H9 (cell line): Measurements from ENCODE around the gene TTF2. TPM values are rescaled to one million over a fixed set of nuclear protein-coding genes. Genes with fewer than 3 reads are reported as not detected.

ENCODE experiments used
- DNase-seq: peaks from one replicate; pipeline ENCODE4 v3.0.0-alpha.2; 2017
- H2AFZ ChIP-seq: one replicate; pipeline ENCODE4 v1.6.1; 2013; ENCODE audit warnings: mild to moderate bottlenecking, low read length, control low read depth, moderate library complexity
- H2AK5ac ChIP-seq: 2 replicates; pipeline ENCODE4 v1.6.1; 2013; ENCODE audit warnings: low read length, control low read depth, mixed read lengths; ENCODE audit not compliant: insufficient read length
- H2BK120ac ChIP-seq: one replicate; pipeline ENCODE4 v1.6.1; 2013; ENCODE audit warnings: low read depth, mild to moderate bottlenecking, low read length, control low read depth, inconsistent platforms; ENCODE audit not compliant: poor library complexity, severe bottlenecking
- H2BK12ac ChIP-seq: 2 replicates; pipeline ENCODE4 v1.6.1; 2013; ENCODE audit warnings: low read length, control low read depth, mixed read lengths, low read depth; ENCODE audit not compliant: insufficient read length
- H2BK15ac ChIP-seq: 2 replicates; pipeline ENCODE4 v1.6.1; 2013; ENCODE audit warnings: low read depth, low read length, control low read depth
- H2BK20ac ChIP-seq: one replicate; pipeline ENCODE4 v1.6.1; 2013; ENCODE audit warnings: low read depth, mild to moderate bottlenecking, low read length, control low read depth, inconsistent platforms; ENCODE audit not compliant: poor library complexity, severe bottlenecking
- H2BK5ac ChIP-seq: 2 replicates; pipeline ENCODE4 v1.6.1; 2013; ENCODE audit warnings: low read length, control low read depth, mixed read lengths; ENCODE audit not compliant: insufficient read length
- H3K14ac ChIP-seq: 2 replicates; pipeline ENCODE4 v1.6.1; 2013; ENCODE audit warnings: low read length, control low read depth; ENCODE audit not compliant: insufficient read depth
- H3K18ac ChIP-seq: 2 replicates; pipeline ENCODE4 v1.6.1; 2013; ENCODE audit warnings: low read depth, mild to moderate bottlenecking, mixed read lengths, low read length, control low read depth; ENCODE audit not compliant: insufficient read length
- H3K23ac ChIP-seq: 2 replicates; pipeline ENCODE4 v1.6.1; 2013; ENCODE audit warnings: low read length, control low read depth, mixed read lengths, low read depth; ENCODE audit not compliant: insufficient read length
- H3K23me2 ChIP-seq: 2 replicates; pipeline ENCODE4 v1.6.1; 2013; ENCODE audit warnings: low read depth, mild to moderate bottlenecking, mixed read lengths, low read length, control low read depth; ENCODE audit not compliant: insufficient read length, poor library complexity, severe bottlenecking
- H3K27ac ChIP-seq: 2 replicates; pipeline ENCODE4 v1.5.1; 2013; ENCODE audit warnings: low read length, control low read depth, mixed read lengths, low read depth; ENCODE audit not compliant: insufficient read length
- H3K27me3 ChIP-seq: 2 replicates; pipeline ENCODE4 v1.6.1; 2013; ENCODE audit warnings: low read length, control low read depth, inconsistent platforms; ENCODE audit not compliant: insufficient read depth
- H3K4ac ChIP-seq: 2 replicates; pipeline ENCODE4 v1.6.1; 2013; ENCODE audit warnings: low read depth, mild to moderate bottlenecking, control low read depth, inconsistent platforms, low read length, moderate library complexity
- H3K4me1 ChIP-seq: 2 replicates; pipeline ENCODE4 v1.6.1; 2013; ENCODE audit warnings: low read length, control low read depth, inconsistent platforms; ENCODE audit not compliant: insufficient read depth
- H3K4me2 ChIP-seq: 2 replicates; pipeline ENCODE4 v1.6.1; 2013; ENCODE audit warnings: low read length, control low read depth, mixed read lengths; ENCODE audit not compliant: insufficient read length, insufficient read depth
- H3K56ac ChIP-seq: 2 replicates; pipeline ENCODE4 v1.6.1; 2013; ENCODE audit warnings: low read depth, mild to moderate bottlenecking, mixed read lengths, low read length, control low read depth; ENCODE audit not compliant: insufficient read length
- H3K79me1 ChIP-seq: 2 replicates; pipeline ENCODE4 v1.6.1; 2013; ENCODE audit warnings: low read depth, mild to moderate bottlenecking, moderate library complexity, low read length, control low read depth, inconsistent platforms; ENCODE audit not compliant: insufficient read depth, poor library complexity, severe bottlenecking
- H3K79me2 ChIP-seq: 2 replicates; pipeline ENCODE4 v1.6.1; 2013; ENCODE audit warnings: low read length, control low read depth, inconsistent platforms; ENCODE audit not compliant: insufficient read depth
- H3K9ac ChIP-seq: 2 replicates; pipeline ENCODE4 v1.6.1; 2013; ENCODE audit warnings: low read length, control low read depth, mixed read lengths; ENCODE audit not compliant: insufficient read length; ENCODE audit errors: extremely low read depth
- H3K9me3 ChIP-seq: one replicate; pipeline ENCODE4 v1.6.1; 2013; ENCODE audit warnings: low read depth, low read length, inconsistent platforms; ENCODE audit not compliant: control insufficient read depth
- H3T11ph ChIP-seq: one replicate; pipeline ENCODE4 v1.6.1; 2013; ENCODE audit warnings: mild to moderate bottlenecking, low read length, control low read depth, inconsistent platforms
- H4K20me1 ChIP-seq: one replicate; pipeline ENCODE4 v1.6.1; 2013; ENCODE audit not compliant: control insufficient read depth, insufficient read length, insufficient read depth
- H4K5ac ChIP-seq: 2 replicates; pipeline ENCODE4 v1.6.1; 2013; ENCODE audit warnings: low read depth, mild to moderate bottlenecking, mixed read lengths, low read length, control low read depth; ENCODE audit not compliant: insufficient read length
- H4K8ac ChIP-seq: replicated peaks from 2 replicates; pipeline ENCODE4 v1.6.1; 2013; ENCODE audit warnings: low read length, control low read depth, mixed read lengths, low read depth; ENCODE audit not compliant: insufficient read length
- H4K91ac ChIP-seq: 2 replicates; pipeline ENCODE4 v1.6.1; 2013; ENCODE audit warnings: low read depth, mild to moderate bottlenecking, moderate library complexity, mixed read lengths, low read length, control low read depth; ENCODE audit not compliant: insufficient read length
- H3K27ac Mint-ChIP-seq, 3 experiments: 2 replicates in 2 of 3; 3 replicates in 1 of 3; pipeline ENCODE4 v1.8.0; 2020 to 2021; ENCODE audit warnings: mixed read lengths in 3 of 3, mild to moderate bottlenecking in 1 of 3, moderate library complexity in 1 of 3
- H3K27me3 Mint-ChIP-seq: 2 replicates; pipeline ENCODE4 v1.8.0; 2021; ENCODE audit warnings: low read depth, mild to moderate bottlenecking, moderate library complexity, mixed read lengths
- H3K36me3 Mint-ChIP-seq, 3 experiments: 2 replicates in 2 of 3; 3 replicates in 1 of 3; pipeline ENCODE4 v1.8.0; 2020 to 2021; ENCODE audit warnings: low read depth in 3 of 3, mixed read lengths in 3 of 3; ENCODE audit not compliant: insufficient read depth in 1 of 3
- H3K4me1 Mint-ChIP-seq, 2 experiments: 2 replicates each; pipeline ENCODE4 v1.8.0; 2020; ENCODE audit warnings: mixed read lengths in 2 of 2
- H3K4me3 Mint-ChIP-seq, 2 experiments: 2 replicates in 1 of 2; 3 replicates in 1 of 2; pipeline ENCODE4 v1.8.0; 2020 to 2021; ENCODE audit warnings: mild to moderate bottlenecking in 2 of 2, mixed read lengths in 2 of 2, moderate library complexity in 1 of 2
- H3K9me3 Mint-ChIP-seq, 2 experiments: 2 replicates in 1 of 2; 3 replicates in 1 of 2; pipeline ENCODE4 v1.8.0; 2020; ENCODE audit warnings: mild to moderate bottlenecking in 2 of 2, mixed read lengths in 2 of 2, moderate library complexity in 1 of 2
- CTCF ChIP-seq: fragments of 200-600 bp; sonication (generic); conservative IDR thresholded peaks from 3 replicates; pipeline ENCODE4 v1.8.0; 2021; ENCODE audit warnings: antibody characterized with exemption, mild to moderate bottlenecking
- WGBS: extraction: QIAGEN DNeasy Blood & Tissue Kit; methylation state at CpG from one replicate; pipeline ENCODE4 v1.1.7; 2013; ENCODE audit warnings: missing lambda C conversion rate, low lambda C conversion rate, mixed read lengths; ENCODE audit not compliant: insufficient read length; ENCODE audit errors: extremely low coverage; 5-methylcytosine and 5-hydroxymethylcytosine counted together
- total RNA-seq: library from RNA; stranded (reverse); gene quantifications from 2 replicates; pipeline ENCODE4 v1.2.1, GENCODE V29; 2021

TTF2 gene
- total RNA-seq, 1 experiment from 2014 or later = 86.4 TPM

GRCh38 chr1:117032266-117032665 is 27.9 kb upstream of the TTF2 start:
- Histone ChIP-seq H3K79me1 (no peaks in the 10 kb centered on the region), H2BK12ac (no peak overlapping the region), H3K27ac (no peak overlapping the region), H2BK5ac (no peak overlapping the region), H3K18ac (no peak overlapping the region), H3T11ph (no peak overlapping the region), H3K9me3 (no peaks in the 10 kb centered on the region), H4K20me1 (no peaks in the 10 kb centered on the region), H3K27me3 (no peaks in the 10 kb centered on the region), H3K23ac (no peak overlapping the region), H2AK5ac (no peak overlapping the region), H3K4me1 (no peaks in the 10 kb centered on the region; the same call in 1 of the 2 replicates), H3K56ac (no peak overlapping the region), H2BK20ac (no peak overlapping the region), H2AFZ (no peak overlapping the region), H3K4me2 (no peak overlapping the region), H3K9ac (no peak overlapping the region), H3K4ac (no peak overlapping the region), H3K23me2 (no peaks in the 10 kb centered on the region), H2BK120ac (no peak overlapping the region), H4K91ac (no peak overlapping the region), H4K8ac (no peak overlapping the region), H3K79me2 (no peaks in the 10 kb centered on the region), H3K14ac (no peak overlapping the region), H4K5ac (no peak overlapping the region), H2BK15ac (no peak overlapping the region)
- H3K9me3 Mint-ChIP-seq = peaks cover 0 to 2% of the 10 kb centered on the region in 2 experiments; a peak in 1 of 5 replicates
- peaks cover 11 to 25% of the 10 kb centered on the region in 2 experiments for H3K4me1 Mint-ChIP-seq
- no peaks in the 10 kb centered on the region for H3K27me3 Mint-ChIP-seq
- H3K27ac Mint-ChIP-seq = no peak overlapping the region
- no peak for TF ChIP-seq CTCF
- no peak for DNase-seq
- WGBS = no CpG with 5 or more reads among the region's 3 CpGs
- no peak overlapping the region for H3K4me3 Mint-ChIP-seq
- H3K36me3 Mint-ChIP-seq = no peaks in the 10 kb centered on the region
